HUES48 (cell line): Measurements from ENCODE around the gene PRRG4.
"Not testable (repeated sequence)": the region's sequence is repeated elsewhere in the genome, so short reads cannot be mapped to it uniquely, and the experiment has no call there.

Source experiments
- H3K27ac ChIP-seq: one replicate; pipeline ENCODE4 v1.7.0; 2013; ENCODE audit warnings: low read depth, low read length, inconsistent platforms
- H3K27me3 ChIP-seq: 2 replicates; pipeline ENCODE4 v1.6.1; 2013; ENCODE audit warnings: mild to moderate bottlenecking, low read length; ENCODE audit not compliant: control insufficient read depth, insufficient read depth
- H3K36me3 ChIP-seq: 2 replicates; pipeline ENCODE4 v1.6.1; 2013; ENCODE audit warnings: low read length; ENCODE audit not compliant: control insufficient read depth, insufficient read depth
- H3K4me1 ChIP-seq: 2 replicates; pipeline ENCODE4 v1.6.1; 2013; ENCODE audit warnings: mild to moderate bottlenecking, low read length; ENCODE audit not compliant: control insufficient read depth, insufficient read depth
- H3K4me3 ChIP-seq: 2 replicates; pipeline ENCODE4 v1.5.1; 2013; ENCODE audit warnings: mild to moderate bottlenecking, low read depth, low read length
- H3K9ac ChIP-seq: 2 replicates; pipeline ENCODE4 v1.6.1; 2013; ENCODE audit warnings: mild to moderate bottlenecking, low read depth, low read length, moderate library complexity
- H3K9me3 ChIP-seq: 2 replicates; pipeline ENCODE4 v1.6.1; 2013; ENCODE audit warnings: low read length; ENCODE audit not compliant: control insufficient read depth, insufficient read depth

The PRRG4 gene

GRCh38 chr11:32817181-32817851 is 12.4 kb upstream of the PRRG4 start:
- H3K27ac ChIP-seq: no peak overlapping the region

GRCh38 chr11:32817852-32818183 is 11.9 kb upstream of the PRRG4 start:
- Histone ChIP-seq H3K27ac (no peak overlapping the region), H3K9me3 (no peaks in the 10 kb centered on the region), H3K27me3 (no peaks in the 10 kb centered on the region), H3K36me3 (no peaks in the 10 kb centered on the region), H3K4me3 (no peak overlapping the region), H3K4me1 (no peaks in the 10 kb centered on the region), H3K9ac (no peak overlapping the region)

More at GRCh38 chr11:32817181-32817851, 12.4 kb upstream of the PRRG4 start:
- Histone ChIP-seq H3K4me1 (no peaks in the 10 kb centered on the region), H3K4me3 (no peak overlapping the region), H3K9me3 (no peaks in the 10 kb centered on the region), H3K9ac (no peak overlapping the region), H3K27me3 (no peaks in the 10 kb centered on the region), H3K36me3 (no peaks in the 10 kb centered on the region)

GRCh38 chr11:32819187-32819586 is 10.5 kb upstream of the PRRG4 start:
- Histone ChIP-seq H3K27ac (no peak overlapping the region), H3K4me3 (no peak overlapping the region), H3K9ac (no peak overlapping the region), H3K4me1 (no peaks in the 10 kb centered on the region), H3K36me3 (no peaks in the 10 kb centered on the region), H3K9me3 (no peaks in the 10 kb centered on the region), H3K27me3 (no peaks in the 10 kb centered on the region)

GRCh38 chr11:32820497-32820896 is 9.2 kb upstream of the PRRG4 start:
- Histone ChIP-seq H3K4me3 (no peak overlapping the region), H3K4me1 (no peaks in the 10 kb centered on the region), H3K9me3 (no peaks in the 10 kb centered on the region), H3K9ac (no peak overlapping the region), H3K27me3 (no peaks in the 10 kb centered on the region), H3K27ac (no peak overlapping the region), H3K36me3 (no peaks in the 10 kb centered on the region)

- no peak overlapping the region for H3K27ac ChIP-seq
- no peaks in the 10 kb centered on the region for H3K27me3 ChIP-seq
- H3K4me3 ChIP-seq: no peak overlapping the region
- no peaks in the 10 kb centered on the region for H3K36me3 ChIP-seq
- H3K9me3 ChIP-seq: no peaks in the 10 kb centered on the region
- H3K4me1 ChIP-seq: no peaks in the 10 kb centered on the region
- H3K9ac ChIP-seq: no peak overlapping the region
Measured at GRCh38 chr11:32821517-32821916, 8.2 kb upstream of the PRRG4 start.

GRCh38 chr11:32821917-32822560 is 7.7 kb upstream of the PRRG4 start:
- Histone ChIP-seq H3K4me3 (no peak overlapping the region), H3K27ac (no peak overlapping the region), H3K36me3 (no peaks in the 10 kb centered on the region), H3K9me3 (no peaks in the 10 kb centered on the region), H3K9ac (no peak overlapping the region), H3K27me3 (no peaks in the 10 kb centered on the region), H3K4me1 (no peaks in the 10 kb centered on the region)

GRCh38 chr11:32823617-32824016 is 6.1 kb upstream of the PRRG4 start:
- H3K27ac ChIP-seq, H3K36me3 ChIP-seq, H3K4me1 ChIP-seq: not testable (repeated sequence)

GRCh38 chr11:32826113-32826512 is 3.6 kb upstream of the PRRG4 start:
- Histone ChIP-seq H3K27ac (no peak overlapping the region), H3K9me3 (no peaks in the 10 kb centered on the region), H3K9ac (no peak overlapping the region), H3K4me3 (no peak overlapping the region), H3K27me3 (peaks cover 24% of the 10 kb centered on the region), H3K36me3 (no peaks in the 10 kb centered on the region), H3K4me1 (peaks cover 7% of the 10 kb centered on the region; the same call in 1 of the 2 replicates)

More at GRCh38 chr11:32823617-32824016, 6.1 kb upstream of the PRRG4 start:
- not testable (repeated sequence) for H3K27me3 ChIP-seq, H3K4me3 ChIP-seq, H3K9me3 ChIP-seq, H3K9ac ChIP-seq

GRCh38 chr11:32827276-32827675 is 2.5 kb upstream of the PRRG4 start:
- Histone ChIP-seq H3K9ac (no peak overlapping the region), H3K27me3 (peaks cover 28% of the 10 kb centered on the region), H3K27ac (no peak overlapping the region), H3K4me1 (peaks cover 7% of the 10 kb centered on the region; the same call in 1 of the 2 replicates), H3K36me3 (no peaks in the 10 kb centered on the region), H3K9me3 (no peaks in the 10 kb centered on the region), H3K4me3 (no peak overlapping the region)

- Histone ChIP-seq H3K27me3 (peaks cover 28% of the 10 kb centered on the region), H3K27ac (no peak overlapping the region), H3K36me3 (no peaks in the 10 kb centered on the region), H3K4me1 (peaks cover 12% of the 10 kb centered on the region; the same call in 1 of the 2 replicates), H3K4me3 (peak overlapping the region; percentile 77), H3K9me3 (no peaks in the 10 kb centered on the region), H3K9ac (no peak overlapping the region; the same call in 1 of the 2 replicates)
Measured at GRCh38 chr11:32829157-32829679, 509 bp upstream of the PRRG4 start.

- Histone ChIP-seq H3K9me3 (no peaks in the 10 kb centered on the region), H3K9ac (no peak overlapping the region), H3K27me3 (peaks cover 28% of the 10 kb centered on the region), H3K27ac (no peak overlapping the region), H3K36me3 (no peaks in the 10 kb centered on the region), H3K4me3 (peak overlapping the region; percentile 77), H3K4me1 (peaks cover 16% of the 10 kb centered on the region; the same call in 1 of the 2 replicates)
Measured at GRCh38 chr11:32830413-32830738, 649 bp downstream of the PRRG4 start.
